A673 (cell line): ENCODE results near the gene SGCG. TPM values are rescaled to one million over a fixed set of nuclear protein-coding genes. Genes with fewer than 3 reads are reported as not detected.

Experiments used
- BruUV-seq: library from RNA; stranded (reverse); fragments of 400-500 nt; replicated peaks from 2 replicates; lab custom pipeline; 2021; lab: Mats Ljungman, UMichigan
- CTCF ChIA-PET: fragments of 300-600 bp; sonication (Branson Sonifier 250); formaldehyde crosslinking; loops from one replicate; lab custom pipeline; 2022; ENCODE audit warnings: antibody characterized with exemption; lab: Charles Lee
- POLR2A ChIA-PET: fragments of 300-600 bp; sonication (Branson Sonifier 250); formaldehyde crosslinking; loops from one replicate; lab custom pipeline; 2022; ENCODE audit warnings: antibody characterized with exemption; ENCODE audit not compliant: low non-redundant PET; lab: Charles Lee
- DNase-seq: peaks from one replicate; pipeline ENCODE4 v3.0.0-alpha.2; 2015; ENCODE audit warnings: low spot score
- H3K27ac ChIP-seq: fragments of 200-600 bp; sonication (generic); 2 replicates; pipeline ENCODE4 v1.5.1; 2016; ENCODE audit warnings: mixed run types, low read depth, mild to moderate bottlenecking, mixed read lengths, antibody characterized with exemption, low read length; ENCODE audit not compliant: poor library complexity, severe bottlenecking
- H3K27me3 ChIP-seq: fragments of 200-600 bp; sonication (generic); replicated peaks from 2 replicates; pipeline ENCODE4 v1.6.1; 2017; ENCODE audit warnings: mixed run types, low read depth, mild to moderate bottlenecking, mixed read lengths, antibody characterized with exemption, low read length; ENCODE audit not compliant: insufficient read depth, poor library complexity
- H3K36me3 ChIP-seq: fragments of 200-600 bp; sonication (generic); 2 replicates; pipeline ENCODE4 v1.6.1; 2016; ENCODE audit warnings: mixed run types, mild to moderate bottlenecking, mixed read lengths, antibody characterized with exemption, low read length; ENCODE audit not compliant: insufficient read depth, poor library complexity, severe bottlenecking
- H3K4me1 ChIP-seq: fragments of 200-600 bp; sonication (generic); 2 replicates; pipeline ENCODE4 v1.6.1; 2017; ENCODE audit warnings: mixed run types, mild to moderate bottlenecking, mixed read lengths, antibody characterized with exemption, low read length; ENCODE audit not compliant: insufficient read depth, poor library complexity, severe bottlenecking
- H3K4me3 ChIP-seq: fragments of 200-600 bp; sonication (generic); 2 replicates; pipeline ENCODE4 v1.5.1; 2016; ENCODE audit warnings: low read depth, mixed run types, mild to moderate bottlenecking, mixed read lengths, low read length; ENCODE audit not compliant: poor library complexity, severe bottlenecking
- H3K9me3 ChIP-seq: fragments of 200-600 bp; sonication (generic); 2 replicates; pipeline ENCODE4 v1.6.1; 2016; ENCODE audit warnings: mixed run types, low read depth, mild to moderate bottlenecking, mixed read lengths, antibody characterized with exemption, low read length; ENCODE audit not compliant: poor library complexity, severe bottlenecking
- CTCF ChIP-seq: fragments of 300-800, 200-600 bp; sonication (generic); conservative IDR thresholded peaks from 2 replicates; pipeline ENCODE4 v1.5.1; 2017; ENCODE audit warnings: low read depth, mild to moderate bottlenecking, antibody characterized with exemption, low read length, moderate library complexity, mixed read lengths
- EZH2 ChIP-seq: fragments of 200-600 bp; sonication (generic); IDR thresholded peaks from 2 replicates; pipeline ENCODE4 v1.6.1; 2017; ENCODE audit warnings: borderline replicate concordance, low read depth, mild to moderate bottlenecking, mixed read lengths, antibody characterized with exemption, low read length; ENCODE audit not compliant: poor library complexity, severe bottlenecking
- intact Hi-C: fragments of 100-400 bp; cut with micrococcal nuclease; formaldehyde crosslinking; loops from one replicate; pipeline ENCODE4 v1.10.0; 2022; ENCODE audit not compliant: unreplicated experiment
- total RNA-seq: library from RNA; stranded (reverse); gene quantifications from 2 replicates; pipeline ENCODE4 v1.2.3, GENCODE V29; 2021

The SGCG gene
- total RNA-seq, 1 experiment from 2014 or later: 0.88 TPM

DNA sequence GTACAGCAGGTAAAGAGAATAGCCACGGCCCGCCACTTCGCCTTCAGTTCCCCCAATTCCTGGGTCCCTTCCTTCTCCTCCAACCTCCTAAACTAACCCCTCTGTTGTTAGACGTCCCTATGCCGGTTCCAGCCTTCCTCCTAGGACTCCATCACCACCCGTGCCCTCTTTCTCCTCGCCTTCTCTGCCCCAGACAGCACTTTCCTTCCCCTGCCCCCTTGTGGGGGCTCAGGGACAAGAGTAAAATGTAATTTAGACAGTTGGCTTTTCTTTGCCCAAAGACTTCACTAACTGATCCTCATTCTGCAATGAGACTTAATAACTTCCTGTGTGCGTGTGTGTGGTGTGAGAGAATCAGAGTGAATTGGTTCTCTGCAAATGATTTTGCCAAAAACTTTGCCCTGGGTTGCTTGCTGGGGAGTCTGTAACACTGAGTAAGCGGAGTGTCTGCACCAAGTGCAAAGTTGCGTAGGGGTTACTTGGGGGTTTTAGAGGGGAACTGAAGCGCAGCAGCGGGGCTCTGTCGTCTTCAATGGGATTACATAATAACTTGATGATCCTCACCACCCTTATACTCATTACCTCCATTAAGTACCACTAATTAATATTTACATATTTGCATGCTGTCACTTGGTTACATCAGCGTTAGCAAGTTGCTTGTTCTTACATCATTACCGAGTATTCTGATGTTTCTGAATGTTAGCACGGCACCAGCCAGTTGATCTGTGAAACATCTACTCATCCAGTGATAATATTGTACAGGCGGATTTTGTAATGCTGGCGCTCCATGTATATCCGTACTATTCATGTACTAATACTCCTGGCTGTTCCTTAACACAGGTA, 19.9 kb upstream of the SGCG start:
- Histone ChIP-seq H3K27ac (peak overlapping the region; percentile 64), H3K4me1 (no peaks in the 10 kb centered on the region), H3K4me3 (peak overlapping the region; percentile 47), H3K27me3 (peaks cover 15% of the 10 kb centered on the region), H3K36me3 (no peaks in the 10 kb centered on the region), H3K9me3 (no peaks in the 10 kb centered on the region)
- intact Hi-C loops: loop anchor here (5.0 kb wide), 1 partner anchor 74 kb away; no protein-coding TSS in a partner anchor
- no TSS peak for BruUV-seq
- CTCF ChIA-PET: no interaction called here
- DNase-seq: peak; percentile 30
- POLR2A ChIA-PET: no interaction called here
- TF ChIP-seq CTCF: no peak
- TF ChIP-seq EZH2: no peak

GRCh38 chr13:23161481-23161825, 19.3 kb upstream of the SGCG start:
- no peak for TF ChIP-seq EZH2
- TF ChIP-seq CTCF: no peak
- H3K36me3 ChIP-seq: no peaks in the 10 kb centered on the region
- peak overlapping the region; percentile 47 for H3K4me3 ChIP-seq
- intact Hi-C loops: loop anchor here (5.0 kb wide), 1 partner anchor 74 kb away; no protein-coding TSS in a partner anchor
- CTCF ChIA-PET: no interaction called here
- no peak for DNase-seq
- peak overlapping the region; percentile 49 for H3K27ac ChIP-seq
- POLR2A ChIA-PET: no interaction called here
- peaks cover 15% of the 10 kb centered on the region for H3K27me3 ChIP-seq
- no peaks in the 10 kb centered on the region for H3K9me3 ChIP-seq
- TSS peak; percentile 79 for BruUV-seq
- no peaks in the 10 kb centered on the region for H3K4me1 ChIP-seq

GRCh38 chr13:23175920-23176319, 4.9 kb upstream of the SGCG start:
- H3K36me3 ChIP-seq: no peaks in the 10 kb centered on the region
- BruUV-seq: no TSS peak
- intact Hi-C loops: no loop called here

More at GRCh38 chr13:23175920-23176319, 4.9 kb upstream of the SGCG start:
- CTCF ChIA-PET: interaction anchor here (0.5 to 1.5 kb wide), 3 partner anchors 58 to 375 kb away, joined by 3 to 5 read pairs (median 3); no protein-coding TSS in a partner anchor
- TF ChIP-seq EZH2: no peak
- TF ChIP-seq CTCF: peak; percentile 55
- Histone ChIP-seq H3K27me3 (no peaks in the 10 kb centered on the region), H3K4me3 (no peak overlapping the region), H3K27ac (no peak overlapping the region), H3K9me3 (no peaks in the 10 kb centered on the region), H3K4me1 (no peaks in the 10 kb centered on the region)
- POLR2A ChIA-PET: no interaction called here
- DNase-seq: peak; percentile 7
